NCI-H345 treated with DMSO at 0.1 percent for 48 hours (cell line): Measurements from ENCODE around the gene SARS2.

ENCODE experiments used
- DNase-seq: peaks from one replicate; lab custom pipeline; 2025; ENCODE audit not compliant: unreplicated experiment; lab: John Stamatoyannopoulos, UW

Gene SARS2

DNA sequence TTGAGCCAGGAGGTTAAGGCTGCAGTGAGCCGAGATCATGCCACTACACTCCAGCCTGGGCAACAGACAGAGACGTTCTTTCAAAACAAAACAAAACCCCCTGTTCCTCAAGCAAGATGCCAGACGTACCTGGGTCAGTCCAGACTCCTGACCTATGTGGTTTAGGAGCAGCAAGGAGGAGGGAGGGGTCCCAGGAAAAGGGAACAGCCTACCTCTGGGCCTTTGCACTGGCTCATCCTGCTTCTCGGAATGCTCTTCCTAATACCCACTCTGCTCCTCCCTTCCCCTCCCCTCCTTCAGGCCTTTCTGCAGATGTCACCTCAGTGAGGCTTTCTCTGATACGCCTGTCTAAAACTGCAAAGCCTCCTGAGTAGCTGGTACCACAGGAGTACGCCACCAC lies 62.0 kb downstream of the SARS2 start:
- no peak for DNase-seq

GRCh38 chr19:38867171-38867780 lies 63.3 kb downstream of the SARS2 start:
- no peak for DNase-seq
